IMR-90 (cell line): ENCODE measurements around the gene KRTAP12-4.

Source experiments
- CEBPB ChIP-seq: IDR thresholded peaks from 2 replicates; pipeline ENCODE4 v1.6.1; 2012; ENCODE audit warnings: low read depth, low read length, improper control_type of control experiment
- MXI1 ChIP-seq: IDR thresholded peaks from 2 replicates; pipeline ENCODE4 v1.6.1; 2012; ENCODE audit warnings: low read depth, mild to moderate bottlenecking, low read length, moderate library complexity, borderline replicate concordance
- POLR2A ChIP-seq: IDR thresholded peaks from 2 replicates; pipeline ENCODE4 v1.6.1; 2012; ENCODE audit warnings: mild to moderate bottlenecking, low read depth, low read length
- RAD21 ChIP-seq: IDR thresholded peaks from 2 replicates; pipeline ENCODE4 v1.6.1; 2012; ENCODE audit warnings: low read length, improper control_type of control experiment
- RCOR1 ChIP-seq: IDR thresholded peaks from 2 replicates; pipeline ENCODE4 v1.6.1; 2012; ENCODE audit warnings: mild to moderate bottlenecking, low read length, improper control_type of control experiment; ENCODE audit not compliant: insufficient replicate concordance
- TF ChIP-seq, protein P1 (sequence below): conservative IDR thresholded peaks from 2 replicates; pipeline ENCODE4 v1.5.1; 2012; ENCODE audit warnings: mild to moderate bottlenecking, low read depth, low read length, improper control_type of control experiment
- TF ChIP-seq, protein P2 (sequence below): fragments of 150-350 bp; IDR thresholded peaks from 2 replicates; pipeline ENCODE4 v1.6.1; 2017; ENCODE audit warnings: mild to moderate bottlenecking, antibody characterized with exemption, low read length, low read depth

DNA sequence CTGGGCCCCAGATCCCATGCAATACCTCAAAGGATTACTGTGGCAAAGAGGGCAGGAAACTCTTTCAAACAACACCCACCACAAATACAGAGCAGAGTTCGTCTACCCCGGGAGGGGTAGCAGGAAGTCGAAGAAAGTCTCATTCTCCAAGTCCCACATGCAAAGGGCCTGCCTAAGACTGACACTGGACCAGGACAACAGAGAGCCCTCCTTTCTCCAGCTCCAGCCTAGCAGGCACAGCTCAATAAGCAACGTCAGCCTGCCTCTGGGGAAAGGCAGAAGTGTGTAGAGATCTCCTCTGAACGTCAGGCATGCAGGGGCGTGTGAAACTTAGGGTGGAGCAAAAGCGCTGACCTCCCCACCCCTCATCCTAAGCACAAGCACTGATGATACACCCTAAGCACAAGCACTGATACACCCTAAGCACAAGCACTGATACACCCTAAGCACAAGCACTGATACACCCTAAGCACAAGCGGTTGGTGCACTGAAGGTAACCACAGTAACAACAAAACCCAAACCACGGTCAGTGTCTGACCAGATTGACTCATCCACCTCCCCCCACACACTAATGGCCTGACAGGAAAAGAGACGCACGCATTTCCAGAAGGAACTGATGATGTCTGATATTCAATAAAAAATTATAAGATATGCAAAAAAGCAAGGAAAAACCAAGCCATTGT is 4.6 kb upstream of the KRTAP12-4 start:
- no peak for TF ChIP-seq CEBPB
- no peak for TF ChIP-seq MXI1
- TF ChIP-seq, protein P1, sequence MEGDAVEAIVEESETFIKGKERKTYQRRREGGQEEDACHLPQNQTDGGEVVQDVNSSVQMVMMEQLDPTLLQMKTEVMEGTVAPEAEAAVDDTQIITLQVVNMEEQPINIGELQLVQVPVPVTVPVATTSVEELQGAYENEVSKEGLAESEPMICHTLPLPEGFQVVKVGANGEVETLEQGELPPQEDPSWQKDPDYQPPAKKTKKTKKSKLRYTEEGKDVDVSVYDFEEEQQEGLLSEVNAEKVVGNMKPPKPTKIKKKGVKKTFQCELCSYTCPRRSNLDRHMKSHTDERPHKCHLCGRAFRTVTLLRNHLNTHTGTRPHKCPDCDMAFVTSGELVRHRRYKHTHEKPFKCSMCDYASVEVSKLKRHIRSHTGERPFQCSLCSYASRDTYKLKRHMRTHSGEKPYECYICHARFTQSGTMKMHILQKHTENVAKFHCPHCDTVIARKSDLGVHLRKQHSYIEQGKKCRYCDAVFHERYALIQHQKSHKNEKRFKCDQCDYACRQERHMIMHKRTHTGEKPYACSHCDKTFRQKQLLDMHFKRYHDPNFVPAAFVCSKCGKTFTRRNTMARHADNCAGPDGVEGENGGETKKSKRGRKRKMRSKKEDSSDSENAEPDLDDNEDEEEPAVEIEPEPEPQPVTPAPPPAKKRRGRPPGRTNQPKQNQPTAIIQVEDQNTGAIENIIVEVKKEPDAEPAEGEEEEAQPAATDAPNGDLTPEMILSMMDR, result no peak
- TF ChIP-seq POLR2A, result no peak
- no peak for TF ChIP-seq RAD21
- TF ChIP-seq, protein P2, sequence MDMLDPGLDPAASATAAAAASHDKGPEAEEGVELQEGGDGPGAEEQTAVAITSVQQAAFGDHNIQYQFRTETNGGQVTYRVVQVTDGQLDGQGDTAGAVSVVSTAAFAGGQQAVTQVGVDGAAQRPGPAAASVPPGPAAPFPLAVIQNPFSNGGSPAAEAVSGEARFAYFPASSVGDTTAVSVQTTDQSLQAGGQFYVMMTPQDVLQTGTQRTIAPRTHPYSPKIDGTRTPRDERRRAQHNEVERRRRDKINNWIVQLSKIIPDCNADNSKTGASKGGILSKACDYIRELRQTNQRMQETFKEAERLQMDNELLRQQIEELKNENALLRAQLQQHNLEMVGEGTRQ, result no peak
- no peak for TF ChIP-seq RCOR1
